Choroid plexus epithelial cell (primary cell): ENCODE measurements around the gene ECHDC1.

Source experiments
- DNase-seq: peaks from one replicate; pipeline ENCODE4 v3.0.0-alpha.2; 2010; ENCODE audit warnings: low read depth
- H3K4me3 ChIP-seq: 2 replicates; pipeline ENCODE4 v1.5.1; 2011; ENCODE audit warnings: low read depth, mild to moderate bottlenecking, control low read depth, low read length, moderate library complexity
- TF ChIP-seq, protein P1 (sequence below): conservative IDR thresholded peaks from 2 replicates; pipeline ENCODE4 v1.5.1; 2011; ENCODE audit warnings: low read depth, mild to moderate bottlenecking, control low read depth, inconsistent platforms, low read length, moderate library complexity

Gene ECHDC1

DNA sequence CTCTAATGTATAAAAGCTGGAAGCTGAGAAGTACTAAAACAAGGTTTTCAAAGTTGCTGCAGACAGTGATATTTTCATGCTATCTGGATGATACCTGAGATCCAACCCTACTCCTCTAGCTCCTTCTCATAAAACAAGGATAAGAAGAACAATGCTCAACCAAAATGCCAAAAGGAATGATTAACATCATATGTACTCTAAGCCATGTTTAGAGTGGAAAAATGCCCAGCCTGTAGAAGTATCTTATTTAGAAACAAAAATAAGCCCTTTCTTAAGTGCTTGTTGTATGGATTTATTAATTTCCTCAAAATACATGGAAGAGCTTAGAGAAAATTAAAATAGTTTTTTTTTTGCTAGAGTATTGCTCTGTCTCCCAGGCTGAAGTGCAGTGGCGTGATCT, 23.7 kb downstream of the ECHDC1 start:
- TF ChIP-seq, protein P1, sequence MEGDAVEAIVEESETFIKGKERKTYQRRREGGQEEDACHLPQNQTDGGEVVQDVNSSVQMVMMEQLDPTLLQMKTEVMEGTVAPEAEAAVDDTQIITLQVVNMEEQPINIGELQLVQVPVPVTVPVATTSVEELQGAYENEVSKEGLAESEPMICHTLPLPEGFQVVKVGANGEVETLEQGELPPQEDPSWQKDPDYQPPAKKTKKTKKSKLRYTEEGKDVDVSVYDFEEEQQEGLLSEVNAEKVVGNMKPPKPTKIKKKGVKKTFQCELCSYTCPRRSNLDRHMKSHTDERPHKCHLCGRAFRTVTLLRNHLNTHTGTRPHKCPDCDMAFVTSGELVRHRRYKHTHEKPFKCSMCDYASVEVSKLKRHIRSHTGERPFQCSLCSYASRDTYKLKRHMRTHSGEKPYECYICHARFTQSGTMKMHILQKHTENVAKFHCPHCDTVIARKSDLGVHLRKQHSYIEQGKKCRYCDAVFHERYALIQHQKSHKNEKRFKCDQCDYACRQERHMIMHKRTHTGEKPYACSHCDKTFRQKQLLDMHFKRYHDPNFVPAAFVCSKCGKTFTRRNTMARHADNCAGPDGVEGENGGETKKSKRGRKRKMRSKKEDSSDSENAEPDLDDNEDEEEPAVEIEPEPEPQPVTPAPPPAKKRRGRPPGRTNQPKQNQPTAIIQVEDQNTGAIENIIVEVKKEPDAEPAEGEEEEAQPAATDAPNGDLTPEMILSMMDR, result no peak
- DNase-seq, result no peak
- no peak overlapping the region for H3K4me3 ChIP-seq

DNA sequence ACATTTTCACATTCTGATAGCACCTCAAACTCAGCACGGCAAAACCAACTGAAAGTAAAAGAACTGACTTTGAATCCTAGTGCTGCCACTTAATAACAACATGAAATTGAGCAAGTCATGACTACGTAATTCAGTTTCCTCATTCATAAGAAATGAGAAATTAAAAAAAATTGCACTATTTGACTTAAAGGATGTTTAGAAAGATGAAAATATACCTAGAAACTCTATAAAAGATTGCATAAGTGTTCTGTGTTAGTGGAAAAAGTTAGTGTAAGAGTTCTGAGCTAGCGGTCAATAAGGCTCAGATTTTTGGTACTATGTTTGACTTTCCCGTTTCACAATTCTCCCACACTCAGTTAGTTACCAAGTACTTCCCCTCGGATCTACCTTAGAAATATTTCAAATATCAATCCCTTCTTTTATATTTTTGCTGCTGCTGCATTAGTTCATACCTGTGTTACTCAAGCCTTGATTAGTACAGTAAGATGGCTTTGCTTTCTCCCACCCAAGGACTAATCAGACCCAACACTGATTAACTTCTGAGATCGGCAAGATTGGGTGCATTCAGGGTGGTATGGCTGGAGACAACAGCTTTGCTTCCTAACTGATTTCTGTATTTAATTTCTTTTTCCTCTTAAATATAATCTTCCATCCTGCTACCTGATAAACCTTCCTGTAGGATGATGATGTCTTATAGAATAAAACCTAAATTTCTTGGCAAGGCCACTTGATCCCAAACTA, 25.9 kb downstream of the ECHDC1 start:
- H3K4me3 ChIP-seq, result no peak overlapping the region
- no peak for DNase-seq
- TF ChIP-seq, protein P1, result no peak

DNA sequence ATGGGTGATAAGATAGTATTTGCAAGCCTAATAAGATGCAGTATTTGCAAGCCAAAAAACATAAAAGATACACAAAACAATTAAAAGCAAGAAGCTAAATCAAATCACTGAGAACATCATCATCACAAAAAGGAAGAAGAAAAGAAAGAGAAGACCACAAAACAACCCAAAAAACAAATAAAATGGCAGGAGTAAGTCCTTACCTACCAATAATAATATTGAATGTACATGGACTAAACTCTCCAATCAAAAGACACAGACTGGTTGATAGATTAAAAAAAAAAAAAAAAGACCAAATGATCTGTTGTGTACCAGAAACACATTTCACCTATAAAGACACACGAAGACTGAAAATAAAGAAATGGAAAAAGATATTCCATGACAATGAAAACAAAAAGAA, 37.7 kb downstream of the ECHDC1 start:
- DNase-seq, result no peak
- TF ChIP-seq, protein P1, result no peak
- H3K4me3 ChIP-seq, result no peak overlapping the region

DNA sequence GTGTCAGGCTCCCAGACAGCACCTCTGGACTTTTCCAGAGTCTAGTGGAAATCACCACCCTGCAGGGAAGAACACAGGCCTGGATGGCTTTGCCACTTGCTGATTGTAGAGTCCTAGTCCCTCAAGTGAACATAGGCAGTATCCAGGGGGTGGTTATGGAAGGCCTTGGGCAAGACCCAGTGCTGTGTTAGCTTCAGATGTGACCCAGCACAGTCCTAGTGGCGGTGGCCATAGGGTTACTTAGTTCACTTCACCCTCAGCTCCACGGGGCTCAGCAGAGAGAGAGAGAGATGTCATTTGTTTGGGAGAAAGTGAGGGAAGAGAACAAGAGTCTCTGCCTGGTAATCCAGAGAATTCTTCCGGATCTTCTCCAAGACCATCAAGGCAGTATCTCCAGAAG, 39.5 kb downstream of the ECHDC1 start:
- TF ChIP-seq, protein P1, result no peak
- DNase-seq, result no peak
- no peak overlapping the region for H3K4me3 ChIP-seq

DNA sequence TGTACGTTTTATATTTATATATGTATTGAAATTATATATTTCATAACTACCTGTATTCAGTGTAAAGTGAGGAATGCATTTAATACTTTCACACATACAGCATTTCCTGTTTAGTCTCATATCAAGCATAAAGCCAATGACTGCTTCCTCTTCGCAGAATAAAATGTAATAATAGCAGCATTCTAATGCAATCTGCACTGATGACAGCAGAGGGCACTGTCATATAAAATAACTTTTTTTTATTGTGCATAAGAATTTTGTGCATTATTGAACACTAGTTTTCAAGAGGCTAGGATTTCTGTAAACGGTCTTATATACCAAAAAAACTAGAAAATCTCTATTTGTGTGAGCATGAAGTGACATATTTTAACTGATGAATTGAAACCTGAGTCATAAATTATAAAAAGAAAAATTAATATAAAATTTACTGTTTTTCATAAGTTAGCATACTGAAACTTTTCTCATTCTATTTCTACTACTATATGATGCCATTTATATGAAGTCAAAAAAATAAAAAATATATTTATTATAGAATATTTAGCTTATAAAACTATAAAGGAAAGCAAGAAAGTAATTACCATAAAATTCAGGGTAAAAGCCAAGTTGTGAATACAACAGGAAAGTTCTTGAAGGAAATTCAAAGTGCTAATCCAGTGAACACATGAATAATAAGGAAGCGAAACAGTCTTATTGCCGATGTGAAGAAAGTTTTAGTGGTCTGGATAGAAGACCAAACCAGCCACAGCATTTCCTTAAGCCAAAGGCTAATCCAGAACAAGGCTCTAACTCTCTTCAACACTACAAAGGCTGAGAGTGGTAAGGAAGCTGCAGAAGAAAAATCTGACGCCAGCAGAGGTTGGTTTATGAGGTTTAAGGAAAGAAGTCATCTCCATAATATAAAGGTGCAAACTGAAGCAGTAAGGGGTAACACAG, 40.4 kb downstream of the ECHDC1 start:
- DNase-seq, result peak; percentile 66
- H3K4me3 ChIP-seq, result no peak overlapping the region
- TF ChIP-seq, protein P1, result peak; percentile 69

DNA sequence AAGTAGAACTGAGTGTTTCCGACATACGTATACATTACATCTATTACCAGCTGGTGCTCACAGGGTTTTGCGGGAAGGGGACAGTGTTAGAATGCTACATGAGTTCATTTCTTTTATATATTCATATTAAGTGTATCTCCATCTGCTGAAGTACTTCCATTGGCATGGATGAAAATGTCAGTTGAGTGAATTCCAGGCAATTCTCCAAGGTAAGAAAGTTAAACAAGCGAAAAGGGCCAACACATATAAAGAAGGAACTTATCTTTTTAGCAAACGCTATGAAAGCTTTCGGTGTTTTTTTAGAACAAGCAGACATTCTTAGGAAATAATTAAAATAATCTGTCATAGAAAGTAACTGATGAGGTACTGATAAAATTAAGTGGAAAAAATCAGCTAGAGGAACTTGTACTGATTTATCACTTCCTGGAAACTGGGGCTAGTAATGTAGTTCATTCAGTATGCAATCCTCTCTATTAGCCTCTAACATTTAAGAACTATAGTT, 42.2 kb downstream of the ECHDC1 start:
- TF ChIP-seq, protein P1, result no peak
- no peak overlapping the region for H3K4me3 ChIP-seq
- DNase-seq, result no peak
